ENCODE data around the gene COG2.
"Not testable (repeated sequence)": the region's sequence is repeated elsewhere in the genome, so short reads cannot be mapped to it uniquely, and the experiment has no call there.

Gene COG2

DNA sequence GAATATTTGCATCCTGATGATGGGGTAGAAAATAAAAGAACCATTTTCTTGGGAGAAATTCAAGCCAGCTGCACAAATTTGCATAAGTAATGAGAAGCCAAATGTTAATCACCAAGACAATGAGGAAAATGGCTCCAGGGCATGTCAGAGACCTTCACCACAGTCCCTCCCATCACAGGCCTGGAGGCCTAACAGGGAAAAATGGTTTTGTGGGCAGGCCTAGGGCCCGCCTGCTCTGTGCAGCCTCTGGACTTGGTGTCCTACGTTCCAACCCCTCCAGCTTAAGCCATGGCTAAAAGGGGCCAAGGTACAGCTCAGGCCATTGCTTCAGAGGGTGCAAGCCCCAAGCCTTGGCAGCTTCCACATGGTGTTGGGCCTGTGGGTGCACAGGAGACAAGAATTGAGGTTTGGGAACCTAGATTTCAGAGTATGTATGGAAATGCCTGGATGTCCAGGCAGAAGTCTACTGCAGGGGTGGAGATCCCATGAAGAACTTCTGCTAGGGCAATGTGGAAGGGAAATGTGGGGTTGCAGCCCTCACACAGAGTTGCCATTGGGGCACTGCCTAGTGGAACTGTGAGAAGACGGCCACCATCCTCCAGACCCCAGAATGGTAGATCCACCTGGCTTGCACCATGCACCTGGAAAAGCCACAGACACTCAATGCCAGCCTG, 79.7 kb downstream of the COG2 start:
- DNase-seq = not testable (repeated sequence)

DNA sequence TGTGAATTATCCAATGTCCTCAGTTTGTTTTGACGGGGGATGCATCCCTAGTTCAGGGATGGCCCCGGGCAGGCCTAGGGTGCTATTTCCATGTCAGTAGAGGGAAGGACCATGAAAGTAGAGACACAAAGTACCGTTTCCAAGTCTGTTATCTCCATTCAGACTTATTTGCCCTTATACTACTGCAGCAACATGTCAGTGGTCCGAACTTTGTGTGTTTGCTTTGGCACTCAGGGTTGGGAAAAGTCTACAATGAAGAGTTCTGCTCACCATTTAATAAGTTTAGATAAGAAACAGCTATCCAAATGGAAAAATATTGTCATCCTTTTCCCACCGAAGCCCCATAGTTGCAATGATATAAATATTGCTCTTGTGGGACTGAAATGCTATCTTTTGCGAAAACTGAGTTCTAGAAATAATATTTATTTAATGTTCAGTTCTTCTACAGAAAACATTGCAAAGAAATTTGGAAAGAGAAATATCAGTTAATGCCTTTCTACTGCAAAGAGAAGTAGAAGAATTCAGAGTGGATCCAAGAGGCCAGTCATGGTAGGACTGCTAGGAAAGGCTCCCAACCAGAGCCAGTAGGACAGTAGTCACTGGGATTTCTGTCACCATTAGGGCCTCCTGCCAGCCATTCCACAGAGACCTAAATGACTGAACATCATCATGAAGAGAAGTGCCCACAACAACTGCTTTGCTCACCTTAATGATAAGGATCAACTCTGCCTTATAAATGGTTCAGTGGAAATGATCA, 83.2 kb downstream of the COG2 start:
- no peak for DNase-seq

DNA sequence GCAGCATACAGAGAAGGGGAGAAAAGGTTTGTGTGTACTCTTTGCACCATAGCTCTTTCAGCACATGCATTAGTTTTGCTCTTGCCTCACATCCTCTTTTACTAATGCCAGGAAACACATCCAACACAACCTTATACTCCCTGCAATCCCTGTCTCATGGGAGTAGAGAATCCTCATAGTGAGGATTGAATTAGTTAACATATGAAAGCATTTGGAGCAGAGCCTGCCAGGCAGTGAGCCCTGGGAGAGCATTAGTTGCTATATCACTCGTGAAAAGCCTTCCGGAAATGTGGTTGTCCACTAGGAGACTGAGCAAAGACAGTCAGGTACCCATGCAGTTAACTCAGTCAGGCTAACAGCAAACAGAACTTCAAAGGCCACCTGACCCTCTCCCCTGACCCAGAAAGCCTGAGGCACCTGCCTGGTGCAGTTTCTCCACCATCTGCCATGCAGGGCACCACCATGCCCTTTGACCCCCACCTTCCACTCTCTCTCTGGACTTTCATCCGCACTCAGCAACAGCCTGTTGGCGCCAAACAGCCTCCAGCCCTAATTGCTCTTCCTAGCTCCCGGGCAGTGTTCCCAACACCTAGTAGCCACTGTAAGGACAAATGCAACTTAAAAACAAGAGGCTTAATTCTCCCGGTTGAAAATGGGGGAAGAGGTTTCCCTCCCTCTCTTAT, 86.6 kb downstream of the COG2 start:
- no peak for DNase-seq

DNA sequence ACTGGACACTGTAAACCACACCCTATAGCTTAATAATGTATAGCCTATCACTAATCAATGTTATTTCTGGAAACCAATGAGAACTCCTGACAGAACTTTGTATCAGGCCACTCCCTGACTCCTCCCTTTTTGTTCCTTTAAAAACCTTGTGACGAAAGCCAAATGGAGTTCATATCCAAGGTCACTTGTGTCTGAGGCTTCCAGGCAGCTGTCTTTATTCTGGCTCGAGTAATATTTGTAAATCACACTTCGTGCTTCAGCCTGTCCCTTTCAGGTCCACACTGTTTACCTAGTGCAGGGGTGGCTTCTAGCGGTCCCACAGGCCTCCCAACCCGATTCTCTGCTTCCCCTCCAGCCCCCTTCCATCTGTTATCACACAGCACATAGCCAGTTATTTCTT, 88.7 kb downstream of the COG2 start:
- DNase-seq = no peak

DNA sequence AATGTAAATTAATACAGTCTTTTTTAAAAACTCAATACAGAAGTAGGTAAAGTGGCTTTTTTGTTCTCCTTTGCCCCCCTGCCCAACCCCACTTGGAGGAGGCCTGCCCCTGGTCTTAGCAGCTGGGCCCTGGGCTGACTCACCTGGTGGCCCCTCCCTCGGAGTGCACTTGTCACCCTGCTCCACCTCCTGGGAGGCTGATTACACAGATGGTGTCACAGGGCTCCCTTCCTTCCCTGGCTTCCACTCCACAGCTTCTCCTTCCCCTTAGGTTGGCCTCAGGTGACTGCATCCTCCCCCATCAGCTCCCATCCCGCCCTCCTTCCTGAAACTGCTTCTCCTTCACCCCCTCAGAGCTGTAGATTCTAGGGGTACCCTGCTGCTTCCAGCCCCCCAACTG, 93.2 kb downstream of the COG2 start:
- no peak for DNase-seq

DNA sequence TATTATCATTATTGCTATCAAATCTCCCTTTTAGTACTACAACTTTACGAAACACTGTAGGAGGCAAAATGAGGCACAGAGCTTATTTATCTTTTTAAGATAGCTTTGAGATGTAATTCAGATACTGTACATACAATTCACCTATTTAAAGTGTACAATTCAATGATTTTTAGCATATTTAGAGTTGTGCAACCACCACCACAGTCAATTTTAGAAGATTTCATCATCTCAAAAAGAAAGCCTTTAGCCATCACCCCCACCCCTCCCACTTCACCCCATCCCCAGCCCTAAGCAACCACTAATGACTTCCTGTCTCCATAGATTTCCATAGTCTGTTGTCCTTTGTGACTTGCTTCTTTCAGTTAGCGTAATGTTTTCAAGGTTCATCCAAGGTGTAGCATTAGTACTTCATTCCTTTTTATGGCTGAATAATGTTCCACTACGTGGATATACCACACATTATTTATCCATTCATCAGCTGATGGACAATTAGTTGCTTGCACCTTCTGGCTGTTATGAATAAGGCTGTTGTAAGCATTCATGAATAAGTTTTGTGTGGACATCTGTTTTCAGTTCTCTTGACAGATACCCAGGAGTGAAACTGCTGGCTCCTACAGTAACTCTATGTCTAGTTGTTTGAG, 95.5 kb downstream of the COG2 start:
- DNase-seq = no peak

DNA sequence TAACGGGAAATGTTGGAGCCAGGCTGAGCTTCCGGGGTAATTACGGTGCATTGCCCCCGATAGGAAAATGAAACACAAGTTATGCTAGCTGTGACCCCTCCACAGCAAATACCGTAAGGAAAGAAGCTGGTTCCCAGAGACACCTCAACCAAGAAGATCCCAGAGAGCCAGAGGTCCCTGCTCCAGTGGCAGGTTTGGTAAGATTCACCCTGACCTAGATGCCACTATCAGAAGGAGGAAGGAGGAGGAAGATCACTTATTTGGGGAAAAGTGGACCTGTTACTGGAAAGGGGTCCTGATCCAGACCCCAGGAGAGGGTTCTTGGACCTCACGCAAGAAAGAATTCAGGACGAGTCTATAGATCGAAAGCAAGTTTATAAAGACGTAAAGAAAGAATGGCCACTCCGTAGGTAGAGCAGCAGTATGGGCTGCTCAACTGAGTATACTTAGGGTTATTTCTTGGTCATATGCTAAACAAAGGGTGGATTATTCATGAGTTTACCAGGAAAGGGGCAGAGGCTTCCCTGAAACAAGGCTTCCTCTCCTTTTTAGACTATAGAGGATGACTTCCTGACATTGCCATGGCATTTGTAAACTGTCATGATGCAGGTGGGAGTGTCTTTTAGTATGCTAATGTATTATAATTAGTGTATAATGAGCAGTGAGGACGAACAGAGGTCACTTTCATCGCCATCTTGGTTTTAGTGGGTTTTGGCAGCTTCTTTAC, 97.4 kb downstream of the COG2 start:
- no peak for DNase-seq
